Mesothelial cell of epicardium (in vitro differentiated cells): Measurements from ENCODE around the gene MYO9B. TPM values are rescaled to one million over a fixed set of nuclear protein-coding genes. Genes with fewer than 3 reads are reported as not detected.
A peak's percentile ranks its signal among the peaks of the same experiment; 100 is the strongest.

Experiments
- DNase-seq, 2 experiments: peaks; one replicate each; pipeline ENCODE4 v3.0.0; 2021; ENCODE audit warnings: low spot score in 2 of 2; ENCODE audit not compliant: unreplicated experiment in 2 of 2
- H3K27ac Mint-ChIP-seq: 2 replicates; pipeline ENCODE4 v1.8.0; 2021; ENCODE audit warnings: mixed read lengths
- H3K27me3 Mint-ChIP-seq: 2 replicates; pipeline ENCODE4 v1.8.0; 2021; ENCODE audit warnings: low read depth, mixed read lengths
- H3K36me3 Mint-ChIP-seq: 2 replicates; pipeline ENCODE4 v1.8.0; 2021; ENCODE audit warnings: mixed read lengths
- H3K4me1 Mint-ChIP-seq: 2 replicates; pipeline ENCODE4 v1.8.0; 2021; ENCODE audit warnings: mixed read lengths
- H3K4me3 Mint-ChIP-seq: 2 replicates; pipeline ENCODE4 v1.8.0; 2021; ENCODE audit warnings: mild to moderate bottlenecking, moderate library complexity, mixed read lengths
- H3K9me3 Mint-ChIP-seq: 2 replicates; pipeline ENCODE4 v1.8.0; 2021; ENCODE audit warnings: mixed read lengths
- total RNA-seq: library from RNA; stranded (reverse); gene quantifications from 3 replicates; pipeline ENCODE4 v1.2.1, GENCODE V29; 2021
- TF ChIP-seq, protein P1 (sequence below): fragments of 200-600 bp; sonication (generic); IDR thresholded peaks from one replicate; pipeline ENCODE4 v1.5.0; 2021; ENCODE audit warnings: antibody characterized with exemption; ENCODE audit not compliant: unreplicated experiment

Gene MYO9B
- total RNA-seq, 1 donor from 2014 or later, result 90.8 TPM

DNA sequence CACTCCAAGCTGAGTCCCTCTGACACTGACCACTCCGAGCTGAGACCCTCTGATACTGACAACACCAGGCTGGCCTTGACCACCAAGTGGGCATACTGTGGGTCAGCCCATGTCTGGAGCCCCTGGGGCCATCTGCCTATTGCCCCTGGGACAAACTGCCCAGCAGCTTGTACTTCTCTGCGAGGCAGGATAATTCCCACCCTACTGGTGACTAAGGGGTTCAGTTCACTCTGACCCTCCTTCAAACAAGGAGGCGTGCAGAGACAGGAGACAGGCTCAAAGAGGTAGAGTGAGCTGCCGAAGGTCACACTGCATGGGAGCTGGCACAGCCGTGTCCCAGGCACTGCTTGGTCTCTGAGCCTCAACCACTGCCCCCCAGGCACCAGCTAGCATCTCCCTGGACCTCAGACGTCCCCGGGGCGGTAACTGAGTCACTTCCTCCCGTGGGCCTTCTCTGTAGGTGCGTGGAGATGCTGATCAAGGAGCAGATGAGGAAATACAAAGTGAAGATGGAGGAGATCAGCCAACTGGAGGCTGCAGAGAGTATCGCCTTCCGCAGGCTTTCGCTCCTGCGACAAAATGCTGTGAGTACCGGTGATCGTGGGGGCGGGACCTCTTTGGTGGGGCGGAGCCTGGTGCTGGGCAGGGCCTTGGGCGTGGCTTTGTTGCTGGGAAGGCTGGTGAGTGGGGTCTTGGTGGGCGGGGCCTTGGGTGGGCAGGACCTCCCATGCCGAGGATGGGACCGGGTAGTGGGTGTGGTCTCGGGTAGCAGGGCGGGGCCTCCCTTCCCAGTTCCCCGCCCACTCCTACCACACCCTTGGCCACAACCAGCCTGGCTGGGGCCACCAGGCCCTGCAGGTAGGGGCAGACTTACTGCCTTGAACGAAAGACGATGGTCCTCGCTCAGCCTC, 133.8 kb downstream of the MYO9B start:
- TF ChIP-seq, protein P1, sequence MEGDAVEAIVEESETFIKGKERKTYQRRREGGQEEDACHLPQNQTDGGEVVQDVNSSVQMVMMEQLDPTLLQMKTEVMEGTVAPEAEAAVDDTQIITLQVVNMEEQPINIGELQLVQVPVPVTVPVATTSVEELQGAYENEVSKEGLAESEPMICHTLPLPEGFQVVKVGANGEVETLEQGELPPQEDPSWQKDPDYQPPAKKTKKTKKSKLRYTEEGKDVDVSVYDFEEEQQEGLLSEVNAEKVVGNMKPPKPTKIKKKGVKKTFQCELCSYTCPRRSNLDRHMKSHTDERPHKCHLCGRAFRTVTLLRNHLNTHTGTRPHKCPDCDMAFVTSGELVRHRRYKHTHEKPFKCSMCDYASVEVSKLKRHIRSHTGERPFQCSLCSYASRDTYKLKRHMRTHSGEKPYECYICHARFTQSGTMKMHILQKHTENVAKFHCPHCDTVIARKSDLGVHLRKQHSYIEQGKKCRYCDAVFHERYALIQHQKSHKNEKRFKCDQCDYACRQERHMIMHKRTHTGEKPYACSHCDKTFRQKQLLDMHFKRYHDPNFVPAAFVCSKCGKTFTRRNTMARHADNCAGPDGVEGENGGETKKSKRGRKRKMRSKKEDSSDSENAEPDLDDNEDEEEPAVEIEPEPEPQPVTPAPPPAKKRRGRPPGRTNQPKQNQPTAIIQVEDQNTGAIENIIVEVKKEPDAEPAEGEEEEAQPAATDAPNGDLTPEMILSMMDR, result no peak
- DNase-seq, result no peak
- no peaks in the 10 kb centered on the region for H3K9me3 Mint-ChIP-seq
- H3K4me3 Mint-ChIP-seq, result no peak overlapping the region
- no peaks in the 10 kb centered on the region for H3K27me3 Mint-ChIP-seq
- no peak overlapping the region for H3K27ac Mint-ChIP-seq
- peaks cover under 1% of the 10 kb centered on the region for H3K4me1 Mint-ChIP-seq
- H3K36me3 Mint-ChIP-seq, result peaks cover 27% of the 10 kb centered on the region

DNA sequence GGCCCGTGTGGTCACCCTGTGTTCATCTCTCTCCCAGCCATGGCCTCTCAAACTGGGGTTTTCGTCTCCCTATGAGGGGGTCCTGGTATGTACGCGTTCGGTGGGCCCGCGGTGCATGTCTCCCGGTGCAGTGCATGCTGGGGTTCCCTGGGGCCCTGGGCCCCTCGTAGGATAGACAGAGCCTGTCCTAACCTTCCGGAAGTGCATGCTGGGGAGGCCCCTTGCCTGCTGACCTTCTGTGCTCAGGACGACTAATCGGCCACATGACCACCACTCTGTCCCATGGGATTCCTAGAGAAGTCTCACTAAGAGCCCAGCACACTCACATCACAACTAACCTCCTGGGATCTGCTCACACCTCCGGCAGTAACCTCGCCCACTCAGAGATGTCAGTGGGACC, 134.7 kb downstream of the MYO9B start:
- H3K9me3 Mint-ChIP-seq, result no peaks in the 10 kb centered on the region
- peaks cover 5% of the 10 kb centered on the region for H3K4me1 Mint-ChIP-seq
- no peak overlapping the region for H3K27ac Mint-ChIP-seq
- peaks cover 27% of the 10 kb centered on the region for H3K36me3 Mint-ChIP-seq
- H3K27me3 Mint-ChIP-seq, result no peaks in the 10 kb centered on the region
- H3K4me3 Mint-ChIP-seq, result no peak overlapping the region
- no peak for DNase-seq
- TF ChIP-seq, protein P1, result no peak

DNA sequence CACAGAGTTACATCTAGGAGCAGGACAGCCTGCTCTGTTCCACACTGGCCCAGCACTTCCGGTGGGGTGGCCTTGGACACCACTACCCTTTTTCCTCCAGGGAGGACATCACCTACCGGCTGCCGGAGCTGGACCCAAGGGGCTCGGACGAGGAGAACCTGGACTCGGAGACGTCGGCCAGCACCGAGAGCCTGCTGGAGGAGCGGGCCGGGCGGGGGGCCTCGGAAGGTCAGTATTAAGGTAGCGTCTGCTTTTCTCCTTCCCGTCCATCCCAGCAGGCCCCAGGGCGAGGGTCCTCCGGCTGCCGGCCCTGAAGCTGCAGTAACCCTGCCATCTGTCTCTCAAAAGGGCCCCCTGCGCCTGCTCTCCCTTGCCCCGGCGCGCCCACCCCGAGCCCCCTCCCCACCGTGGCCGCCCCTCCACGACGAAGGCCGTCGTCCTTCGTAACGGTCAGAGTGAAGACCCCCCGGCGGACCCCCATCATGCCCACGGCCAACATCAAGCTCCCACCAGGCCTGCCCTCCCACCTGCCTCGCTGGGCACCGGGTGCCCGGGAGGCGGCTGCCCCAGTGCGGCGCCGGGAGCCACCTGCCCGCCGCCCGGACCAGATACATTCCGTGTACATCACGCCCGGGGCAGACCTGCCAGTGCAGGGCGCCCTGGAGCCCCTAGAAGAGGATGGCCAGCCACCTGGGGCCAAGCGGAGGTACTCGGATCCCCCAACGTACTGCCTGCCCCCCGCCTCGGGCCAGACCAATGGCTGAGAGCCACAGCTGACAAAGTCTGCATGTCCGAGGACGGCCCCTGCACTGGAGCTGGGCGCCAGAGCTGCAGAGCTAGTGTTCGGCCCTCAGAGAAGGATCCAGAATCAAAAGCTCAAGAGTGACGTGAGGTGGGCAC, 136.2 kb downstream of the MYO9B start:
- H3K4me1 Mint-ChIP-seq, result peaks cover 10% of the 10 kb centered on the region
- no peak overlapping the region for H3K27ac Mint-ChIP-seq
- peaks cover 27% of the 10 kb centered on the region for H3K36me3 Mint-ChIP-seq
- H3K9me3 Mint-ChIP-seq, result no peaks in the 10 kb centered on the region
- no peak for DNase-seq
- H3K27me3 Mint-ChIP-seq, result no peaks in the 10 kb centered on the region
- TF ChIP-seq, protein P1, result no peak
- H3K4me3 Mint-ChIP-seq, result no peak overlapping the region

DNA sequence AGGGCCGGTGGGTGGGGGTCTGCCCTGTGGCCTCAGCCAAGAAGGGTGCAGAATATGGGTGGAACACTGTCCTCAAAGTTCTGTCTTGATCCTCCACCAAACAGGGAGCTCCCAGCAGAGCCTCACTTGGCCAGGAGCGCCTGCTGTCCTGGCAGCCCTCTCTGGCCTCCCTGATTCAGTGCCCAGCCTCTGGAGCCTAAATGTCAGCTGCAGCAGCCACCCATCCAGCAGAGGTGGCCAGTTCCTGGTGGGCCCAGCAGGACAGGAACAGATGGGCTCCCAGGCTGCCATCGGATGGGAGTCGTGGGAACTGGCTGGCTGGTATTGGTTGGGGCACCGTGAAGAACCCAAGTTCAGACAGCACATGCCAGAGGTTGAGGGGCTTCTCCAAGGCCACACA, 137.8 kb downstream of the MYO9B start:
- peaks cover 33% of the 10 kb centered on the region for H3K36me3 Mint-ChIP-seq
- no peak overlapping the region for H3K4me3 Mint-ChIP-seq
- H3K9me3 Mint-ChIP-seq, result no peaks in the 10 kb centered on the region
- TF ChIP-seq, protein P1, result no peak
- H3K27ac Mint-ChIP-seq, result no peak overlapping the region
- H3K4me1 Mint-ChIP-seq, result peaks cover 10% of the 10 kb centered on the region
- DNase-seq, result no peak
- H3K27me3 Mint-ChIP-seq, result no peaks in the 10 kb centered on the region

DNA sequence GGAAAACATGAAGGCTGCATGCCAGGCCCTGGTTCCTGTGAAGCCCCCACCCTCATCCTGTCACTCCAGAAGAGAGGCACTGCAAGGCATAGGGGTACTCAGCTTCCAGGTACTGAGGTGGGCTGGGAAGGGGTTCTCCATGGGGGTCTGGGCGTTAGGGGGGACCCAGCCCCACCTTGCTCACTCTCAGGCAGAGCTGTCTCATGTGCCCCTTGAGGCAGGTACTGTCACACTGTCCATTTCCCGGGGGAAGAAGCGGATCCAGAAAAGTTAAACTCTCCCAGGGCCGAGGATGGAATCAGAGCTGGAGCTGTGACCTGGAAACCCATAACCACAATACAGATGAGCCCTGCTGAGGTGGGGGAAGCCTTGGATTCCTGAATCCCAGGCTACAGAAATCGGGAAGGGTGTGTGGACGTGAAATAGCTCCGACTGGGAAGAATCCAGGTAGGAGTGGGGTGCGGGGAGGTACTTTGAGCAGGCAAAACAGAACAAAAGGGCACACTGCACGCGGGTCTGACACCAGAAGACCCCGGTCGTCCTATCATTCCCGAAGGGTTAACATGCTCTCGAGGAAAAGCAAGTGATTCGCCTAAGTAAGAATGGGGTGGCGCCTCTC, 139.0 kb downstream of the MYO9B start:
- TF ChIP-seq, protein P1, result no peak
- peaks cover 10% of the 10 kb centered on the region for H3K4me1 Mint-ChIP-seq
- H3K27me3 Mint-ChIP-seq, result no peaks in the 10 kb centered on the region
- DNase-seq, result no peak
- H3K4me3 Mint-ChIP-seq, result peak overlapping the region; percentile 92
- H3K36me3 Mint-ChIP-seq, result peaks cover 28% of the 10 kb centered on the region
- no peaks in the 10 kb centered on the region for H3K9me3 Mint-ChIP-seq
- peak overlapping the region; percentile 99 for H3K27ac Mint-ChIP-seq
